ENCODE results near the gene ZNF69.
"Not testable (repeated sequence)": the region's sequence is repeated elsewhere in the genome, so short reads cannot be mapped to it uniquely, and the experiment has no call there.

ZNF69 gene

GRCh38 chr19:11887611-11888531 is at the start of gene ZNF69:
Gene ZNF69 (plus strand): TSS chr19:11887782. CDS start chr19:11887924, 142 bp downstream.
- no peak for FAIRE-seq

GRCh38 chr19:11843722-11844121 is 43.9 kb upstream of the ZNF69 start:
- FAIRE-seq, result no peak

GRCh38 chr19:11847615-11848014 is 40.0 kb upstream of the ZNF69 start:
- not testable (repeated sequence) for FAIRE-seq

DNA sequence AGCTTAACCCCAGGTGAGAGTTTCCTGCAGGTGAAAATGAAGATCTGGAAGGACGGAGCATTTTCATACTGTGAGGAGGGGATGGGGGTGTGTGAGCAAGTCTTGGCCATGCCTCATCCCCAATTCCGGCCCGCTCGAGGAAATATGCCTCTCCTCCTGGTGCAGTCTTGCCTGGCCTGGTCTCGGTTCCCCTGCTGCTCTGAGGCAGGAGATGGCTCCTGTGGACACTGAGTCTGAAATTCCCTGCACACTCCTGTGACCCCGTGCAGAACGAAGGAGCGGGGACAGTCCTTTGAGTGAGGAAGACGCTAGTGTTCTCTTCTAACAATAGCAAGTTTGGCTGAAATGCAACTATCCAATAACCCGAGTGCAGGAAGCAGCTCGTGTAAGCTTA is 39.4 kb upstream of the ZNF69 start:
- no peak for FAIRE-seq

- no peak for FAIRE-seq
These were observed 38.8 kb upstream of the ZNF69 start, which contains the start of gene ZNF439 for GRCh38 chr19:11848594-11849469. Gene ZNF439 (plus strand): TSS chr19:11848726. CDS start chr19:11848868, 142 bp downstream.

DNA sequence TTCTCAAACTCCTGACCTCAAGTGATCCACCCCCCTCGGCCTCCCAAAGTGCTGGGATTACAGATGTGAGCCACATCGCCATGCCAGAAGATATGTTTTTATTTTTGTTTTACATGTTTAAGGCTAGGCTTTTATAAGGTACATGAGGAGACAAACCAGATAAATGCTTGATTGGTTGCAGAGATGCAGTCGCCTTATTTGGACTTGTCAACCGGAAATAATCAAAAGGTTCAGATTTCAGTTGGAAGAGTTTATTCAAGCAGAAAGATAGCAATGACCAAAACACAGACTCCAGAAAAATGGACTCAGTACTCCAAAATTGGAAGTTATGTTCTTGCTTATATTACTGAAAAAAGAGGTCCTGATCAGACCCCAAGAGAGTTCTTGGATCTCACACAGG is 37.3 kb upstream of the ZNF69 start:
- FAIRE-seq, result not testable (repeated sequence)

DNA sequence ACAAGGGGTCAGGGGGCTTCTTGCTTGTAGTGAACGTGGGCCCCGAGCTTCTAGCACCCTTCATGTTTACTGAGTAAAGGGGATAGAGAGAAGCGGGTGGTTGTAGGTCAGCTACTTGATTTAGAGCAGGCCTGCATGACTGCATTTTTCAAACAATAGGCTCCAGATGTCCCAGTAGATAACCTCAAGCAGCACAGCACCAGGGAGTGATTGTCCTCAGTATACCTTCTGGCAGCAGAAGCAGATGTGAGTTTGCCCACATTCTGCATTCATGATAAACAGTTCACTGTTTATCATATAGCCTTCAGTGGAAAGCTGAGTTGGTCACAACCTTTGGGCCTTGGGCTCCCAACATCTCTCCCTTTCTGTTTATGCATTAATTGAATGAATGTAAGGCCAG is 34.2 kb upstream of the ZNF69 start:
- FAIRE-seq, result no peak

DNA sequence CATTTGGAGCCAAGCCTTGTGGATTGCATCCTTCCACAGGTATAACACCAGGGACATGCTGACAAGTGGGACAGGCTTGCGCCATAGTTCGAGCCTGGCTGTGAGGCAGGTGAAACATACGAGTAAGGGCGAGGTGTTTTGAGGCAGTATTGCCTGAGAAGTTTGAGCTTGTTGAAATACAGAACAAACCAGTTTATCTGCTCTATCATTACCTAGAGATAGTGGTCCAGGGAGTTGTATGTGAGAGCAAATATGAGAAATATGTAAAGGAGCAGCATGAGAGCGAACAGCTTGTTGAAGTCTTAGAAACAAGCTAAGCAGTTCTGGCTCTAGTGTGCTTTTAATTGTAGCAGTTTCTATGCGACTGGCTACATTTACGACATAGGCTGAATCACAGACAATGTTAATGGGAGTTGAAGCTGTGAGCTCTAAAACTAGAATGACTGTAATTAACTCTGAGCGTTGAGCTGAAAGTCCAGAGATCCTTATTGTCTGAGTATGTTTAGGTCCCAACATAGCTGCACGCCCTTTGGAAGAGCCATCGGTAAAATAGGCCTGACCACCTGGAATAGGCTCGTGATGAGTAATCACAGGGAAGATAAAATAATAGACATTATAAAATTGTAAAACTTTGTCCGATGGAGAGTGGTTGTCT is 30.9 kb upstream of the ZNF69 start:
- FAIRE-seq, result no peak

- FAIRE-seq, result no peak
These were observed 26.9 kb upstream of the ZNF69 start for GRCh38 chr19:11860721-11861120.

DNA sequence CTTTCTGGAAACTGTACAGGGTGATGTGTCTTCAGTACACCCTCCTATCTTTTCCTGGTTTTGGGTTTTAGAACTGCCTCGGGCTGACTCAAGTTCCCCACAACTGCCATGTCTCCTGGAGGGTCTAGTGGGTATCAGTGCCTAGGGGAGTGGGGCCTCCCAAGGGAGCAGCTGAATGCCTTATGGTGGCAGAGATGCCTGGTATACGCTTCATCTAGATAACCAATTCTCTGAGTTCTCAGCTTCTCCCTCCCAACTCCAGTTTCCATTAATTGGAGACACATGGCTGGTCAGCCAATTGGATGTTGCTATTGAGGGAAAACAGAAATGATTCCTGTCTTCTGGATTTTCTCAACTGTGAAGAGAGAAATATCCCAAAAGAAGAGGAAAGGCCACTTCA is 26.3 kb upstream of the ZNF69 start:
- no peak for FAIRE-seq

- not testable (repeated sequence) for FAIRE-seq
These were observed 19.8 kb upstream of the ZNF69 start for GRCh38 chr19:11867766-11868165.

- FAIRE-seq, result no peak
These were observed 19.4 kb upstream of the ZNF69 start for GRCh38 chr19:11868188-11868587.

DNA sequence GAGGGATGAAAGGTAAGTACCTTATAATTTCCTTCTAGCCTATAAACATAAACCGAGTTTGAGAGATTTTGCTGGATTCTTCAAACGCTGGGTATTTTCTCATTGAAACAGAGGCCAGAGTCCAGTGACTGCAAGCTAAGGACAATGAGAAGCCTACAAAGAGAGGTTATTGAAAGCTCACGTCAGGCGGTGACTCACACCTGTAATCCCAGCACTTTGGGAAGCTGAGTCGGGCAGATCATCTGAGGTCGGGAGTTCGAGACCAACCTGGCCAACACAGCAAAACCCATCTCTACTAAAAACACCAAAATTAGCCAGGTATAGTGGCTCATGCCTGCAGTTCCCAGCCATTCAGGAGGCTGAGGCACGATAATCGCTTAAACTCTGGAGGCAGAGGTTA is 15.0 kb upstream of the ZNF69 start:
- FAIRE-seq, result no peak

- FAIRE-seq, result no peak
These were observed 13.8 kb upstream of the ZNF69 start for GRCh38 chr19:11873762-11874161.

GRCh38 chr19:11879687-11880266 is 7.8 kb upstream of the ZNF69 start:
- FAIRE-seq, result not testable (repeated sequence)

- FAIRE-seq, result no peak
These were observed 7.0 kb upstream of the ZNF69 start for GRCh38 chr19:11880598-11880997.

DNA sequence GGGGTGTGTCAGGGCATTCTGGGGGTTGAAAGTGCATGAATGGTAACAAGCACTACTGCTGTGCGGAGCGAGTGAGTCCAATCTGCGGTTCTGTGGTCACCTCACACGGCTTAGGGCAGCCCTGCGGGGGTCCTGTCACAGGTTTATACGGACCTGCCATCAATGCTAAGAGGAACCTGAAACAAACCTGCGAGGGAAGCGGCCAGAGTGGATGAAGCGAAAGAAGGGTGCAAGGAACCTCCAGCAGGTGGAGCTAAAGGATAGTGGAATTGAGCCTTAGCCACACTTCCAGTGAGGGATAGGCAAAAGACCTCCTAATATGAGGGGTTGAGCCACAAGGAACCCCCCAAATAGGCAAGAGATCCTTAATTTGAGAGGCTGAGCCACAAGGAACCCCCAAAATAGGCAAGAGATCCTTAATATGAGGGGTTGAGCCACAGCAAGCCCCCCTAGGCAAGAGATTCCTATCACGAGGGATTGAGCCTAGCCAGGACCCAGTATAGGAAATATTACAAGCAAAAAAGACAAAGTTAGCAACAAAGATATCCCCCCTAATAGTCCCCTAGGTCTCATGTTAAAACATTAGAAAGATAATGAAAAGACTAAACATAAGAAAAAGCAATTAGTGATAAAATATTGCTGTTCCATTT is 6.3 kb upstream of the ZNF69 start:
- peak; percentile 79 for FAIRE-seq

GRCh38 chr19:11882606-11883005 is 5.0 kb upstream of the ZNF69 start:
- no peak for FAIRE-seq

GRCh38 chr19:11887234-11887610 is 360 bp upstream of the ZNF69 start:
- no peak for FAIRE-seq

DNA sequence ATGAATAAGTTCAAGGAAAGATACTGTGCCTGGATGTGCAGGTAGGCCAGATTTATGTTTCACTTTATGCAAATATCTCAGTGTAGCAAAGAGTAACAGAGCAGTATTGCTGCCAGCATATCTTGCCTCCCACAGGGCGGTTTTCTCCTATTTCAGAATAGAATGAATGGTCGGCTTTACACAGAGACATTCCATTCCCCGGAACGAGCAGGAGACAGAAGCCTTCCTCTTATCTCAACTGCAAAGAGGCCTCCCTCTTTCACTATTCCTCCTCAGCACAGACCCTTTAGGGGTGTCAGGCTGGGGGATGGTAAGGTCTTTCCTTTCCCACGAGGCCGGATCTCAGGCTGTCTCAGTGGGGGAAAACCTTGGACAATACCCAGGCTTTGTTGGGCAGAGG is 2.3 kb downstream of the ZNF69 start:
- FAIRE-seq, result not testable (repeated sequence)

- no peak for FAIRE-seq
These were observed 3.1 kb downstream of the ZNF69 start for GRCh38 chr19:11890634-11891033.

DNA sequence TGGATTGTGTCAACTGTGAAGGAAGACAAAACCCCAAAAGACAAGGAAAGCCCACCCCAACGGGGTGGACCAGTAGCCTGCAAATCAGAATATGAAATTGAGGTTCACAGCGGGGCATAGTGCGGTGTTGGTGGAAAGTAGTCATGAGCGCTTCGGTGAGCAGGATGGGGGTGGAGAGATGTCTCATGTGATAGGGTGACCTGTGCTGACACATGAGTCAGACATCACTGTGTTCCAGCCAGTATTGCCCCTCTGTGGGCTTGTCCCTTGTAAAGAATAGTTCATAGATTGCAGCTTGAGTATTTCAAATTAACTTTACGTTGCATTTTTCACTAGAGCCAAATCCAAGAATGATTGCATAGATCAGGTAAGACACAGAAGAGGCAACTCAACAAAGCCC is 7.3 kb downstream of the ZNF69 start:
- no peak for FAIRE-seq

Data from islet of Langerhans (tissue), 1 donor.